ENCODE data around the gene TMCO5A.

DNA sequence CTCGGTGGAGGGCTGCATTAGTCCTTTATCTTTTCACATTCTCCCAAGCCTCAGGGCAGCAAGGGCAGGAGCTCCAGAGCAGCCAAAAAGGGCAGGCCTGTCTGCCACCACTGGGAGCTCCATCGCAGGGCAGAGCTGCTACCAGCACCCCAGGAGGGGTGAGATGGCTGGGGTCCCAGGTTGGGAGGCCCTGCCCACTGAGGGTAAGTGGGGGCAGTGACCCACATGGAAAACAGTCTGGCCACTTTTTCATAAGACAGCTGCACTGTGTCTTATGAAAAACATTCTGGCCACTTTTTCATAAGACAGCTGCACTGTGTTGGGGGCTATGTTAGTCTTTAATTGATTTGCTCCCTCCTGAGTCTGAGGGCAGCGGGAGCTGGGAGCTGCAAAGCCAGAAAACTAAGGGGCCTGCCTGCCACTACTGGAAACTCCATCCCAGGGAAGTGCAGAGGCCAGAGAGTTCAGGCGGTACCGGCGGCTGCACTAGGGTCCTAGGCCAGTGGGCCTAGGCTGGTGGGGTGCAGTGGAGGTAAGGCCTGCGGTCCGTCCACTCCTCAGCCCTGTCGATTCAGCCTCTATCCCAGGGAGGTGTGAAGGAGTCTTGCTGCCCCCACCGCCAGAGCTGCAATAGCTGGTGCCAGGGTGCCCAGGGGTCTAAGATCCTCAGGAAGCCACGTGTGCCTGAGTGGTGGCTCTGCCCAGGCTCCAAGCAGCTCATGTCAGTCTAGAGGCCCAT, 45.4 kb downstream of the TMCO5A start:
- TF ChIP-seq, protein P1, sequence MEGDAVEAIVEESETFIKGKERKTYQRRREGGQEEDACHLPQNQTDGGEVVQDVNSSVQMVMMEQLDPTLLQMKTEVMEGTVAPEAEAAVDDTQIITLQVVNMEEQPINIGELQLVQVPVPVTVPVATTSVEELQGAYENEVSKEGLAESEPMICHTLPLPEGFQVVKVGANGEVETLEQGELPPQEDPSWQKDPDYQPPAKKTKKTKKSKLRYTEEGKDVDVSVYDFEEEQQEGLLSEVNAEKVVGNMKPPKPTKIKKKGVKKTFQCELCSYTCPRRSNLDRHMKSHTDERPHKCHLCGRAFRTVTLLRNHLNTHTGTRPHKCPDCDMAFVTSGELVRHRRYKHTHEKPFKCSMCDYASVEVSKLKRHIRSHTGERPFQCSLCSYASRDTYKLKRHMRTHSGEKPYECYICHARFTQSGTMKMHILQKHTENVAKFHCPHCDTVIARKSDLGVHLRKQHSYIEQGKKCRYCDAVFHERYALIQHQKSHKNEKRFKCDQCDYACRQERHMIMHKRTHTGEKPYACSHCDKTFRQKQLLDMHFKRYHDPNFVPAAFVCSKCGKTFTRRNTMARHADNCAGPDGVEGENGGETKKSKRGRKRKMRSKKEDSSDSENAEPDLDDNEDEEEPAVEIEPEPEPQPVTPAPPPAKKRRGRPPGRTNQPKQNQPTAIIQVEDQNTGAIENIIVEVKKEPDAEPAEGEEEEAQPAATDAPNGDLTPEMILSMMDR (optimal IDR thresholded peaks at IDR 0.05 in 1 of 3, IDR thresholded peaks at IDR 0.05 in 1 of 3, conservative IDR thresholded peaks at IDR 0.05 in 1 of 3; ENCODE audit: extremely low read depth in 1 of 3, insufficient read depth in 2 of 3, low read length in 3 of 3): no peak
- TF ChIP-seq EZH2 (IDR thresholded peaks at IDR 0.05; ENCODE audit: low read length): no peak
